GM18873 (cell line): ENCODE measurements around the gene ORAI2.
"Not testable (repeated sequence)": the region's sequence is repeated elsewhere in the genome, so short reads cannot be mapped to it uniquely, and the experiment has no call there.

ENCODE experiments used
- ATAC-seq: cut with Tn5 transposase; IDR thresholded peaks from one replicate; pipeline ENCODE4 v1.9.1; 2021; ENCODE audit warnings: mild to moderate bottlenecking, moderate library complexity, moderate number of reproducible peaks; ENCODE audit not compliant: unreplicated experiment, low FRiP score

ORAI2 gene

GRCh38 chr7:102433219-102434038, at the start of gene ORAI2:
ORAI2 (plus strand) TSS chr7:102433575; CDS start chr7:102438957, 5,382 bp downstream.
- ATAC-seq, result peak; percentile 41

GRCh38 chr7:102387064-102387463, 46.3 kb upstream of the ORAI2 start:
- no peak for ATAC-seq

DNA sequence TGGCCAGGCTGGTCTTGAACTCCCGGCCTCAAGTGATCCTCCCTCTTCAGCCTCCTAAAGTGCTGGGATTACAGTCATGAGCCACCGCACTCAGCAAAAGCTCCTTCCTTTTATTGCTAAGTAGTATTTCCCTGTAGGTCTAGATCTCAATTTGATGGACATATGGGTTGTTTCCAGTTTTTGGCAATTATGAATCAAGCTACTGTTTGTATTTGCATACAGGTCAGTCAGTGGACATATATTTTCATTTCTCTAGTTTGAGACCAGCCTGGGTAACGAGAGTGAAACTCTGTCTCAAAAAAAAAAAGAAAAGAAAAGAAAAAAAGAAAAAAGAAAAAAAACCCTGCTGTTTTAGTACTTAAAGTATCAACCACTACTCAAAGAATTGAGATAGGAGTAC, 43.6 kb upstream of the ORAI2 start:
- ATAC-seq, result peak; percentile 65

- ATAC-seq, result no peak
These were observed 42.5 kb upstream of the ORAI2 start for GRCh38 chr7:102390697-102391484.

DNA sequence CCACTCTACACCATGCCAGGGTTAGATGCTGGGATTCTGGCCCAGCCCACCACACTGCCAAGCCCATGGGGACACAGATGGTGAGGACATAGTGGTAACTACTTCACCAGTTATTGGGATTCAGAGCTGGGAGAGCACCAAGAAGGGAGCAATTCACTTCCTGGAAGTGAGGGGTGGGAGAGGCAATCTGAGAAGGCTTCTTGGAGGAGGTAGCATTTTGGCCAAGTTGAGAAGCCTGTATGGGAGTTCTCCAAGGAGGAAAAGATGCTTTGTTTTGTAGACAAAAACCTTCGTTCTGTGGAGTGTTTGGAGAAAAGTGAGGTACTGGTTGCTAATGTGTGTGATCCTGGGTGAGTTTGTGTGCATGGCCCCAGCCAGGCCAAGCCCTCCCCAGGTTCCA, 41.0 kb upstream of the ORAI2 start:
- ATAC-seq, result no peak

GRCh38 chr7:102393467-102393866, 39.9 kb upstream of the ORAI2 start:
- no peak for ATAC-seq

DNA sequence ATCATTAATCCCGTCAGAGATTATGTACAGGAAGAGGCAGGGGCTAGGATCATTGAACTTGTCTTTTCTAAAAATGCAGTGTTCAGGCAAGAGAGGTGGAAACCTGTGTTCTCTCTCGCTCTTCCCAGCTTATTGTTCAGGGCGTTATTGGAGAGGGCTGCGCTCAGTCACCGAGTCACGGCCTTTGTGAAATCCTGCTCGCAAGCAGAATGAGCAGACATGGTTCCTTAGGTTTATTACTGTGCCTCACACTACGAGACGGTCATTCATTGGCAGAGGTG, 37.8 kb upstream of the ORAI2 start:
- ATAC-seq, result no peak

DNA sequence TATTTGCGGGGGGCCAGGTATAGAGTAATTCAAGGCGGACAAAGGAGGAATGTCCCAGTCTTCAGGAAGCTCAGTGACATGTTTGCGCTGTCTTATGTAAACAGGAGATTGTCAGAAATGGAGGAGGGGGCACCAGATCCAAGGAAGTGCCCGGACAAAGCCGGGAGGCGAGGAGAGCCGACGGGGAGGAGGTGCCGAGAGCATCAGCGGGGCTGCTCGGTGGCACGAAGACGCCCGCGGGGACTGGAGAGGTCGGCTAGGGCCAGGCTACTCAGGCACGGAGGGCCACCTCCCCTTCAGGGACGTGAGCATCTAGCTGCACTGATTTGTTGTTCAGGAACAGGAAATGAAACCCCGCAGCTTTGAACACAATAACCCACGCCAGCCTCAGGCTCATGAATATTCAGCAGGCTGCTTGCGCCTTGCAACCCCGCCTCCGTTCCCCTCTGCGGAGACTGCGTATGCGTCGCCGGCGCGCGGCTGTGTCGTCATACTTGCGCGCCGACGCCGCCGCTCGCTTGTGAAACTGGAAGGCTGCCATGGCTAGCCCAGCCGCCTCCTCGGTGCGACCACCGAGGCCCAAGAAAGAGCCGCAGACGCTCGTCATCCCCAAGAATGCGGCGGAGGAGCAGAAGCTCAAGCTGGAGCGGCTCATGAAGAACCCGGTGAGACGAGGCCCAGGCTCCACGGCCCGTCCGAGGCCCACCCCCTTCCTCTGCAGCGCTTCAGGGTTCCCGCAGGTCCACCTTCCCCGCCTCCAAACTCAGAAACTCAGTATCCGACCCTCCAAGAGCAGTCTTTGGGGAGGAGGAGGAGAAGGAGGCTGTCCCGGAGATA, 37.3 kb upstream of the ORAI2 start, which contains the start of gene PRKRIP1:
Gene PRKRIP1 (plus strand): TSS at position 491 of the 837 bp plus-strand sequence. CDS start 49 bp downstream, at position 540.
- ATAC-seq, result peak; percentile 97

- ATAC-seq, result no peak
These were observed 36.7 kb upstream of the ORAI2 start for GRCh38 chr7:102396710-102397019.

GRCh38 chr7:102398543-102398942, 34.8 kb upstream of the ORAI2 start:
- ATAC-seq, result no peak

DNA sequence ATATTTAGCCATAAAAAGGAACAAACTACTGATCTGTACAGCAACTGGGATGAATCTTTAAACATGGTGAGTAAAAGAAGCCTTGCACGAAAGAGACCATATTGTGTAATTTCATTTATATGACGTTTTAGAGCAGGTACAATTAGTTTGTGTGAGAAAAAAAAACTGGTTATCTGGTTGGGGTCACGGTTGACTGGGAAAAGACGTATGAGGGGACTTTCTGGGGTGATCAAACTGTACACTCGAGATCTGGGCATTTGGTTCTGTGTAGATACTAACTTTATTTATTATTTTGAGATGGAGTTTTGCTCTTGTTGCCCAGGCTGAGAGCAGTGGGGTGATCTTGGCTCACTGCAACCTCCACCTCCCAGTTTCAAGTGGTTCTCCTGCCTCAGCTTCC, 33.0 kb upstream of the ORAI2 start:
- ATAC-seq, result no peak

DNA sequence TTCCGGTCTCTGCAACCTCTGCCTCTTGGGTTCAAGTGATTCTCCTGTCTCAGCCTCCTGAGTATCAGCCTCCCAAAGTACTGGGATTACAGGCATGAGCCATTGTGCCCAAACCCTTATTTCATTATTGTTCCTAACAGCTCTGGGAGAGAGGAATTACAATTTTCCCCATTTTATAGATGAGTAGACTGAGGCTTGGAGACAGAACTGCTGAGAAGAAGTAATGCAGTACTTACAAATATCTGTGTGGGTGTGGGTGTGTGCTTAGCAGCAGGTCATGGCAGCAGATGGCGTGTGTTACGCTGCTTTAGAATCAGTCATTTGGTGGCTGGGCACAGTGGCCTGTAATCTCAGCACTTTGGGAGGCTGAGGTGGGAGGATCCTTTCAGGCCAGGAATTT, 29.8 kb upstream of the ORAI2 start:
- no peak for ATAC-seq

GRCh38 chr7:102404005-102404861, 29.1 kb upstream of the ORAI2 start:
- ATAC-seq, result peak; percentile 85

GRCh38 chr7:102404862-102405188, 28.6 kb upstream of the ORAI2 start:
- ATAC-seq, result not testable (repeated sequence)

DNA sequence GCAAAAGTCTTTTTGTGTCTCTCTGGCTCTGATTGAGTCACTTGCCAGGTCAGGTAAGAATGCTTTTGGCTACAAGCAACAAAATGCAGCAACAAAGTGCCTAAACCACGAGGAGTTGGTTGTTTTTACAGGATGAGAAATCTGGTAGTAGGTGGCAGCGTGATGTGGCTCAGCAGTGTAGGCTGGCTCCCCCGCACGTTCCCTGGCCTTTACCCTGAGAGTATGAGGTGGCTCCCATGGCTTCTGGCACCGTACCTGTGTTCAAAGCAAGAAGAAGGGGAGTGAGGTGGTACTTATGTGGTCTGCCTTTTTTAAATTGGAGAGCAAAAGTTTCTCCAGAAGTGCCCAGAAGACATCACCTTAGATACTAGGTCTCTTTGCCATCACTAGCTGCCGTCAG, 25.5 kb upstream of the ORAI2 start:
- no peak for ATAC-seq

GRCh38 chr7:102408530-102408929, 24.8 kb upstream of the ORAI2 start:
- peak; percentile 45 for ATAC-seq

GRCh38 chr7:102409340-102409739, 24.0 kb upstream of the ORAI2 start:
- no peak for ATAC-seq

- no peak for ATAC-seq
These were observed 23.3 kb upstream of the ORAI2 start for GRCh38 chr7:102410123-102410522.

DNA sequence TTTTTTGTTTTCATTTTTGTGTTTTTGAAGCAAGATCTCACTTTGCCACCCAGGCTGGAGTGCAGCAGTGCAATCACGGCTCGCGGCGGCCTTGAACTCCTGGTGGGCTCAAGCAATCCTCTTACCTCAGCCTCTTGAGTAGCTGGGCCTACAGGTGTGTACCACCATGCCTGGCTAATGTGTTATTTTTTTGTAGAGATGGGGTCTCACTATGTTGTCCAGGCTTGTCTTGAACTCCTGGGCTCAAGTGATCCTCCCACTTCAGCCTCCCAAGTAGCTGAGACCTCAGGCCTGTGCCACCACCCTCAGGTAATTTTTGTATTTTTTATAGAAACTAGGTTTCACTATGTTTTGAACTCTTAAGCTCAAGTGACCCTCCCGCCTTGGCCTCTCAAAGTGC, 22.5 kb upstream of the ORAI2 start:
- ATAC-seq, result no peak

GRCh38 chr7:102412548-102412947, 20.8 kb upstream of the ORAI2 start:
- ATAC-seq, result no peak
